GM12864 (cell line): ENCODE data around the gene PCSK7.
A peak's percentile ranks its signal among the peaks of the same experiment; 100 is the strongest.

Experiments
- DNase-seq: peaks from one replicate; pipeline ENCODE4 v3.0.0-alpha.2; 2011; ENCODE audit warnings: low read depth
- H3K4me3 ChIP-seq: 2 replicates; pipeline ENCODE4 v1.5.1; 2011; ENCODE audit warnings: mild to moderate bottlenecking, low read depth, low read length, control low read depth
- CTCF ChIP-seq: IDR thresholded peaks from 2 replicates; pipeline ENCODE4 v1.5.1; 2011; ENCODE audit warnings: low read depth, mild to moderate bottlenecking, moderate library complexity, low read length, control low read depth, inconsistent platforms; ENCODE audit errors: missing control alignments

Gene PCSK7

GRCh38 chr11:117193130-117194020 is 38.5 kb downstream of the PCSK7 start:
- no peak for DNase-seq
- TF ChIP-seq CTCF, result no peak
- H3K4me3 ChIP-seq, result no peak overlapping the region

GRCh38 chr11:117192401-117192875 is 39.4 kb downstream of the PCSK7 start:
- no peak for TF ChIP-seq CTCF
- H3K4me3 ChIP-seq, result no peak overlapping the region
- no peak for DNase-seq

GRCh38 chr11:117191680-117192400 is 40.0 kb downstream of the PCSK7 start:
- TF ChIP-seq CTCF, result no peak
- H3K4me3 ChIP-seq, result no peak overlapping the region
- no peak for DNase-seq

- no peak overlapping the region for H3K4me3 ChIP-seq
- no peak for DNase-seq
- TF ChIP-seq CTCF, result no peak
Observed at GRCh38 chr11:117189941-117190544, 41.8 kb downstream of the PCSK7 start.

GRCh38 chr11:117189191-117189940 is 42.5 kb downstream of the PCSK7 start:
- H3K4me3 ChIP-seq, result no peak overlapping the region
- no peak for TF ChIP-seq CTCF
- DNase-seq, result peak; percentile 60

GRCh38 chr11:117188620-117189081 is 43.2 kb downstream of the PCSK7 start:
- H3K4me3 ChIP-seq, result no peak overlapping the region
- TF ChIP-seq CTCF, result no peak
- DNase-seq, result no peak
